ENCODE measurements around the gene CHCHD10.

DNA sequence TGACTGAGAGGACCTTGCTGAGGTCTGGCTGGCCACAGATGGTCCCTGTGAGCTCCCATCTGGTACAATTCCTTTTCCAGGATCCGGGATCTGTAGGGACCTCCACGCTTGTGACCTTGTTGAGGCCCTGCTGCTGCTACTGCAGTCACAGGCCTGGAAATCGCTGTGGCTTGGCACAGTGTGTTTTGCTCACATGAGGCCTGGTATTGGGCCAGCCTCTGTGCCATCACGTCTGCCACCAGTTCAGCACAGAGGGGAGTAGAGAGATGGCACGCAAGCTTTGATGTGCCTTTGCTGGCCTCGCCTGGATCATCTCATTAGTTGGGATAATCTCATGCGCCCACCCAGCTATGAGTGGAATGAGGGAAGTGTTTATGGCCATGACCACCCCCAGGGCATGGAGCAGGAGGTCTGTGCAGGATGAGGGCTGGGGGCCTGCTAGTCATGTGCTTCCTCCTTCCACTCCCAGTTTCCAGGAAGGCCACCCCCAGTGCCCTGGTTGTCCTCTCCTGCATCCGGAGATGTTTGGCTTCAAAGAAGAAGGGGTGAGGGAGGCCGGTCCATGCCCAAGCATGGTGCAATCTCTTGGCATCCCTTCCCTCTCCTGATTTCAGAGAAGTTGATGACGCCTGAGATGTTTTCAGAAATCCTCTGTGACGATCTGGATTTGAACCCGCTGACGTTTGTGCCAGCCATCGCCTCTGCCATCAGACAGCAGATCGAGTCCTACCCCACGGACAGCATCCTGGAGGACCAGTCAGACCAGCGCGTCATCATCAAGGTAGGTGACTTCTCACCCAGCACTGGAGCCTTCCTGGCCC is 48.6 kb upstream of the CHCHD10 start:
- TF ChIP-seq, protein P1, sequence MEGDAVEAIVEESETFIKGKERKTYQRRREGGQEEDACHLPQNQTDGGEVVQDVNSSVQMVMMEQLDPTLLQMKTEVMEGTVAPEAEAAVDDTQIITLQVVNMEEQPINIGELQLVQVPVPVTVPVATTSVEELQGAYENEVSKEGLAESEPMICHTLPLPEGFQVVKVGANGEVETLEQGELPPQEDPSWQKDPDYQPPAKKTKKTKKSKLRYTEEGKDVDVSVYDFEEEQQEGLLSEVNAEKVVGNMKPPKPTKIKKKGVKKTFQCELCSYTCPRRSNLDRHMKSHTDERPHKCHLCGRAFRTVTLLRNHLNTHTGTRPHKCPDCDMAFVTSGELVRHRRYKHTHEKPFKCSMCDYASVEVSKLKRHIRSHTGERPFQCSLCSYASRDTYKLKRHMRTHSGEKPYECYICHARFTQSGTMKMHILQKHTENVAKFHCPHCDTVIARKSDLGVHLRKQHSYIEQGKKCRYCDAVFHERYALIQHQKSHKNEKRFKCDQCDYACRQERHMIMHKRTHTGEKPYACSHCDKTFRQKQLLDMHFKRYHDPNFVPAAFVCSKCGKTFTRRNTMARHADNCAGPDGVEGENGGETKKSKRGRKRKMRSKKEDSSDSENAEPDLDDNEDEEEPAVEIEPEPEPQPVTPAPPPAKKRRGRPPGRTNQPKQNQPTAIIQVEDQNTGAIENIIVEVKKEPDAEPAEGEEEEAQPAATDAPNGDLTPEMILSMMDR (IDR thresholded peaks at IDR 0.05) = no peak
- no peak for TF ChIP-seq POLR2A (IDR thresholded peaks at IDR 0.05)

Data from right lobe of liver (tissue), 4 donors.